Upper lobe of right lung (tissue), 1 donor: ENCODE measurements around the gene RFX2. TPM values are rescaled to one million over a fixed set of nuclear protein-coding genes. Genes with fewer than 3 reads are reported as not detected.
A peak's percentile ranks its signal among the peaks of the same experiment; 100 is the strongest.

ENCODE experiments used
- ATAC-seq: fragments of 200-7000 bp; cut with Tn5 transposase; one replicate; pipeline ENCODE4 v1.9.1; 2020; ENCODE audit warnings: mild to moderate bottlenecking, moderate library complexity
- DNase-seq: peaks from one replicate; pipeline ENCODE4 v3.0.0-alpha.2; 2020
- H3K27ac ChIP-seq: fragments of 200-600 bp; one replicate; pipeline ENCODE4 v1.8.0; 2022
- H3K27me3 ChIP-seq: fragments of 200-600 bp; one replicate; pipeline ENCODE4 v1.8.0; 2022; ENCODE audit warnings: mild to moderate bottlenecking
- H3K36me3 ChIP-seq: fragments of 200-600 bp; one replicate; pipeline ENCODE4 v1.8.0; 2022
- H3K4me1 ChIP-seq: fragments of 200-600 bp; one replicate; pipeline ENCODE4 v1.8.0; 2022
- H3K4me3 ChIP-seq: fragments of 200-600 bp; one replicate; pipeline ENCODE4 v1.8.0; 2022; ENCODE audit warnings: mild to moderate bottlenecking
- H3K9me3 ChIP-seq: fragments of 200-600 bp; one replicate; pipeline ENCODE4 v1.8.0; 2022
- intact Hi-C: fragments of 100-400 bp; cut with DNase I; formaldehyde crosslinking; loops from one replicate; pipeline ENCODE4 v1.11.0; 2022
- total RNA-seq: library from RNA; stranded (reverse); fragmentation: NEBNext Ultra II Directional; extraction: Animal tissue kit (Norgen Biotek cat#: 25700); gene quantifications from one replicate; pipeline ENCODE4 v1.2.1, GENCODE V29; 2021
- TF ChIP-seq, protein P1 (sequence below): fragments of 200-600 bp; IDR thresholded peaks from one replicate; pipeline ENCODE4 v1.8.0; 2022; ENCODE audit warnings: antibody characterized with exemption
- donor health status: DM: no; HTN: yes; CAD: no; lungs with severe emphysema.

Gene RFX2
- total RNA-seq, 1 donor from 2014 or later: 11.7 TPM

- H3K27me3 ChIP-seq: no peaks in the 10 kb centered on the region
These were observed 126.8 kb downstream of the RFX2 start for GRCh38 chr19:5983367-5983955.

DNA sequence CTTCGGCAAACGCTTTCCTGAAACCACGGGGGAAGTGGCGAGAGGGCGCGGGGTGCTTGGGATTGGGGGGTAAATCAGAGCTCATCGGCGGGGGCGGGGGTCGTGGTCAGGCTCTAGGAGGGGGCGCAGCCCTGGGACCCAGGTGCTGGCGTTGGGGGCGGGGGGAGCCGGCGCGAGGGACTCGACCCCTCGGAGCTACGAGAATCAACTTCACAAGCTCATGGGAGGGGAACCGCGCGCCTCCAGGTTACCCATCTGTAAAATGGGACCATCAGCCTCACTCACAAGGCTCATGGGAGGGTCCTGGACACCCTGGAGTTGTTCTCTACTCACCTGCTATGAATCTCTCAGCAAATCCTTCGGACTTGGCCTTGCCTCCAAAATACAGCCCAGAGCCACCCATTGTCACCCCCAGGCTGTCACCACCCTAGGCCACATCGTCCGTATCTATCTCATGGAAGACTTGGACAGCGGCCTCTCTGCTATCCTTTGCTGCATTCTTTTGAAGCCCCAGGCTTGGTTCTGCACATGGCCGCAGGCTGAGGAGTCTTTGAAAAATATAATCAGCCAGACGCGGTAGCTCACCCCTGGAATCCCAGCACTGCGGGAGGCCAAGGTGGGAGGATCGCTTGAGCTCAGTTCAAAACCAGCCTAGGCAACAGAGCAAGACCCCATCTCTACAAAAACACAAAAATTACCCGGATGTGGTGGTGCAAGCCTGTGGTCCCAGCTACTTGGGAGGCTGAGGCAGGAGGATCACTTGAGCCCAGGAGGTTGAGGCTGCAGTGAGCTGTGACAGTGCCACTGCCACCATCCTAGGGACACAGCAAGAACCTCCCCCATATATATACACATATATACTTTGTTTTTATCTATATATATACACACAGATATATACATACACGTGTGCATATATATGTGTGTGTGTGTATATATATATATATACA lies 131.4 kb downstream of the RFX2 start:
- peak overlapping the region; percentile 99 for H3K4me3 ChIP-seq
- no peaks in the 10 kb centered on the region for H3K9me3 ChIP-seq
- peaks cover 33% of the 10 kb centered on the region for H3K4me1 ChIP-seq
- TF ChIP-seq, protein P1, sequence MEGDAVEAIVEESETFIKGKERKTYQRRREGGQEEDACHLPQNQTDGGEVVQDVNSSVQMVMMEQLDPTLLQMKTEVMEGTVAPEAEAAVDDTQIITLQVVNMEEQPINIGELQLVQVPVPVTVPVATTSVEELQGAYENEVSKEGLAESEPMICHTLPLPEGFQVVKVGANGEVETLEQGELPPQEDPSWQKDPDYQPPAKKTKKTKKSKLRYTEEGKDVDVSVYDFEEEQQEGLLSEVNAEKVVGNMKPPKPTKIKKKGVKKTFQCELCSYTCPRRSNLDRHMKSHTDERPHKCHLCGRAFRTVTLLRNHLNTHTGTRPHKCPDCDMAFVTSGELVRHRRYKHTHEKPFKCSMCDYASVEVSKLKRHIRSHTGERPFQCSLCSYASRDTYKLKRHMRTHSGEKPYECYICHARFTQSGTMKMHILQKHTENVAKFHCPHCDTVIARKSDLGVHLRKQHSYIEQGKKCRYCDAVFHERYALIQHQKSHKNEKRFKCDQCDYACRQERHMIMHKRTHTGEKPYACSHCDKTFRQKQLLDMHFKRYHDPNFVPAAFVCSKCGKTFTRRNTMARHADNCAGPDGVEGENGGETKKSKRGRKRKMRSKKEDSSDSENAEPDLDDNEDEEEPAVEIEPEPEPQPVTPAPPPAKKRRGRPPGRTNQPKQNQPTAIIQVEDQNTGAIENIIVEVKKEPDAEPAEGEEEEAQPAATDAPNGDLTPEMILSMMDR: no peak
- DNase-seq (no peak), ATAC-seq (no peak)
- intact Hi-C loops: no loop called here
- no peaks in the 10 kb centered on the region for H3K27me3 ChIP-seq
- H3K36me3 ChIP-seq: peaks cover 15% of the 10 kb centered on the region
- H3K27ac ChIP-seq: peak overlapping the region; percentile 84

More at GRCh38 chr19:5983367-5983955, 126.8 kb downstream of the RFX2 start:
- H3K36me3 ChIP-seq: no peaks in the 10 kb centered on the region
- no peak for ATAC-seq
- peaks cover 16% of the 10 kb centered on the region for H3K4me1 ChIP-seq
- no peak for DNase-seq
- TF ChIP-seq, protein P1: no peak
- H3K4me3 ChIP-seq: no peak overlapping the region
- H3K27ac ChIP-seq: peak overlapping the region; percentile 33
- H3K9me3 ChIP-seq: no peaks in the 10 kb centered on the region
- intact Hi-C loops: no loop called here

DNA sequence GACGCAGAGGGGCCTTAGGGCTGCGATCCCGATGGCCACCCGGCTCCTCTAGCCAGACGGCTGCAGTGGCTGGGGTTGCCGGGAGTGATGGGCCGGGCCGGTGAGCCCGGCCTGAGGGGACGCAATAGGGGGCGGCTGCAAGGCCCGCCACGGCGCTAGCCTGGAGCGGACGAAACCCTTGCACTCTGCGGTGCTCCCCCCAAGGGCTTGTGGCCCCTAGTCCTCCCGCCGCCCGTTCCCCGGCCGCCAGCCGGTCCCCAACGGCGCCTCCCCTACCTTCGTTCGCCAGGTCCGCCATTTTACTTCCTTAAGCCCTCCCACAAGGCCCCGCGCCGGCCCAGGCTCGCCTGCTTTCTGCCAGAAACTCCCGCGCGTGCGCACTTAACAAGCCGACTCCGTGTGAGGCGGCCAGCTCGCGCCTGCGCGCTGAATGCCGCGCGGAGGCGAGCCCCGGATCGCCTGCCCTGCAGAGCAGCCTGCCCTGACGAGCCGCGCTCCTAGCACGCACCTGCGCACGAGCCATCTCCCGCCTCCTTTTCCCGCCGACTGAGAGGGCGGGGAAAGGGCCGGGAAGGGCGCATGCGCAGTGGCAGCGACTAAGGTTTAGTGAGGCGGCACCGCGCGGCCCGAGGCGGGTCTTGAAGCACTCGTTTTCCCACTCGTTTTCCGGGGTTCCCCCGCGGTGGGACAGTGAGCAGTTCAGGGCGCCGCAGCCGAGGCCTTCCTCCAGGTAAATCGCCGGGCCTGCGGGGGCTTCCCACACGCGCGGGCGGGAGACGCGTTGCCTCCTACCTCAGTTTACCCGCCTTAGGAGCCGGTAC lies 132.3 kb downstream of the RFX2 start, which contains the start of gene RANBP3:
Gene RANBP3 (minus strand): TSS at position 356 of the 821 bp plus-strand sequence. CDS start 58 bp downstream, at position 298.
- Histone ChIP-seq H3K4me1 (peaks cover 33% of the 10 kb centered on the region), H3K27ac (peak within 1 kb of the TSS; percentile 92), H3K36me3 (peaks cover 24% of the 10 kb centered on the region), H3K4me3 (peak within 1 kb of the TSS; percentile 99), H3K9me3 (no peaks in the 10 kb centered on the region), H3K27me3 (no peaks in the 10 kb centered on the region)
- peak; percentile 97 for ATAC-seq
- peak; percentile 100 for DNase-seq
- TF ChIP-seq, protein P1: no peak
- intact Hi-C loops: no loop called here

- no peaks in the 10 kb centered on the region for H3K27me3 ChIP-seq
- no peaks in the 10 kb centered on the region for H3K9me3 ChIP-seq
- DNase-seq (no peak), ATAC-seq (no peak)
- peaks cover 33% of the 10 kb centered on the region for H3K4me1 ChIP-seq
- intact Hi-C loops: no loop called here
- H3K36me3 ChIP-seq: peaks cover 24% of the 10 kb centered on the region
- peak overlapping the region; percentile 92 for H3K27ac ChIP-seq
- H3K4me3 ChIP-seq: peak overlapping the region; percentile 99
- TF ChIP-seq, protein P1: no peak
These were observed 133.0 kb downstream of the RFX2 start for GRCh38 chr19:5977222-5977784.

- Histone ChIP-seq H3K9me3 (no peaks in the 10 kb centered on the region), H3K4me3 (peak overlapping the region; percentile 99), H3K27me3 (no peaks in the 10 kb centered on the region), H3K27ac (peak overlapping the region; percentile 92), H3K4me1 (peaks cover 33% of the 10 kb centered on the region), H3K36me3 (peaks cover 24% of the 10 kb centered on the region)
- intact Hi-C loops: no loop called here
- TF ChIP-seq, protein P1: no peak
- ATAC-seq (no peak), DNase-seq (no peak)
These were observed 133.5 kb downstream of the RFX2 start for GRCh38 chr19:5976768-5977167.
